HepG2 (cell line): ENCODE measurements around the gene METAP1. TPM values are rescaled to one million over a fixed set of nuclear protein-coding genes. Genes with fewer than 3 reads are reported as not detected.

Experiments
- ATAC-seq: fragments of 200-7000 bp; cut with Tn5 transposase; 3 replicates; pipeline ENCODE4 v1.9.1; 2020; ENCODE audit warnings: mild to moderate bottlenecking, moderate library complexity
- BruUV-seq: library from RNA; stranded (reverse); fragments of 400-500 nt; replicated peaks from 2 replicates; lab custom pipeline; 2021; lab: Mats Ljungman, UMichigan
- CTCF ChIA-PET: fragments of 300-600 bp; formaldehyde crosslinking; extraction: SDS; loops from one replicate; lab custom pipeline; 2021; ENCODE audit warnings: low total read pairs, inconsistent platforms, low intra/inter-chr PET ratio; lab: Yijun Ruan, JAX
- POLR2A ChIA-PET: fragments of 350-600 bp; sonication (Branson Sonifier 250); formaldehyde crosslinking; loops from one replicate; lab custom pipeline; 2020; ENCODE audit warnings: antibody characterized with exemption, inconsistent platforms; lab: Yijun Ruan, JAX
- DNase-seq: peaks from one replicate; pipeline ENCODE4 v3.0.0-alpha.2; 2015; ENCODE audit warnings: low spot score
- FAIRE-seq: peaks from 3 replicates; lab custom pipeline; 2011; peaks lifted over from hg19 to GRCh38; lab: Jason Lieb, UNC
- H2AFZ ChIP-seq: one replicate; pipeline ENCODE4 v1.6.1; 2011; ENCODE audit warnings: low read length, inconsistent platforms
- H3K27ac ChIP-seq: fragments of 300-600 bp; 3 replicates; pipeline ENCODE4 v1.8.0; 2011; ENCODE audit warnings: mixed run types, mild to moderate bottlenecking, mixed read lengths, low read length, inconsistent platforms; ENCODE audit not compliant: insufficient read depth; ENCODE audit errors: extremely low read length
- H3K27me3 ChIP-seq, 2 experiments: fragments of 200-600 bp in 1 of 2; 2 replicates in 1 of 2; 3 replicates in 1 of 2; pipeline versions ENCODE4 v1.6.0 to v1.8.0; 2011; ENCODE audit warnings: low read length in 2 of 2, mild to moderate bottlenecking in 2 of 2, moderate library complexity in 2 of 2, inconsistent platforms in 1 of 2; ENCODE audit not compliant: insufficient read depth in 2 of 2, control insufficient read depth in 1 of 2
- H3K36me3 ChIP-seq, 2 experiments: fragments of 200-600 bp in 1 of 2; replicated peaks in 1 of 2; 2 replicates in 1 of 2; 3 replicates in 1 of 2; pipeline versions ENCODE4 v1.5.1 to v1.8.0; 2011; ENCODE audit warnings: low read length in 2 of 2, inconsistent platforms in 1 of 2; ENCODE audit not compliant: insufficient read depth in 2 of 2, control insufficient read depth in 1 of 2
- H3K4me1 ChIP-seq: 2 replicates; pipeline ENCODE4 v1.5.1; 2012; ENCODE audit warnings: low read length, inconsistent platforms; ENCODE audit not compliant: insufficient read depth
- H3K4me2 ChIP-seq: 2 replicates; pipeline ENCODE4 v1.6.0; 2011; ENCODE audit warnings: low read depth, low read length, inconsistent platforms
- H3K4me3 ChIP-seq, 3 experiments: fragments of 200-600 bp in 1 of 3; sonication (generic), shearing (Covaris generic) in 1 of 3; replicated peaks in 1 of 3; 2 replicates each; pipeline ENCODE4 v1.5.1; 2011 to 2016; ENCODE audit warnings: low read length in 3 of 3, inconsistent platforms in 2 of 3, low read depth in 2 of 3, mild to moderate bottlenecking in 2 of 3, control low read depth in 1 of 3, mixed read lengths in 1 of 3; ENCODE audit not compliant: insufficient read depth in 1 of 3
- H3K79me2 ChIP-seq: one replicate; pipeline ENCODE4 v1.6.1; 2011; ENCODE audit warnings: low read length, inconsistent platforms; ENCODE audit not compliant: insufficient read depth
- H3K9ac ChIP-seq: 2 replicates; pipeline ENCODE4 v1.6.0; 2011; ENCODE audit warnings: mild to moderate bottlenecking, low read depth, low read length, inconsistent platforms; ENCODE audit not compliant: insufficient read depth
- H3K9me3 ChIP-seq: 2 replicates; pipeline ENCODE4 v1.5.1; 2012; ENCODE audit warnings: mild to moderate bottlenecking, low read length
- H4K20me1 ChIP-seq: 2 replicates; pipeline ENCODE4 v1.6.0; 2011; ENCODE audit warnings: inconsistent platforms, mild to moderate bottlenecking, low read length, moderate library complexity; ENCODE audit not compliant: insufficient read depth
- ATM ChIP-seq: fragments of 450-650 bp; IDR thresholded peaks from 2 replicates; pipeline ENCODE4 v1.7.1; 2017; ENCODE audit warnings: mild to moderate bottlenecking, borderline replicate concordance
- KAT7 ChIP-seq: IDR thresholded peaks from 2 replicates; pipeline ENCODE4 v1.6.1; 2018; ENCODE audit warnings: borderline replicate concordance, missing compliant biosample characterization
- SALL1 ChIP-seq: sonication (generic); formaldehyde crosslinking; IDR thresholded peaks from 2 replicates; pipeline ENCODE4 v1.8.0; 2022; ENCODE audit warnings: mild to moderate bottlenecking, missing genetic modification reagents
- U2AF1 ChIP-seq: fragments of 200-400 bp; formaldehyde crosslinking; optimal IDR thresholded peaks from 2 replicates; pipeline ENCODE3; 2017; ENCODE audit warnings: mild to moderate bottlenecking, low read depth, low read length
- ZBTB7A ChIP-seq: sonication (generic); formaldehyde crosslinking; IDR thresholded peaks from 2 replicates; pipeline ENCODE4 v1.8.0; 2022; ENCODE audit warnings: mild to moderate bottlenecking, missing genetic modification reagents
- ZFP36 ChIP-seq: fragments of 150-350 bp; IDR thresholded peaks from 2 replicates; pipeline ENCODE4 v1.6.1; 2018; ENCODE audit warnings: borderline replicate concordance, low read length, low read depth; ENCODE audit not compliant: partially characterized antibody
- ZHX1 ChIP-seq: sonication (generic); formaldehyde crosslinking; IDR thresholded peaks from 2 replicates; pipeline ENCODE4 v1.8.1; 2022; ENCODE audit warnings: low read depth, mild to moderate bottlenecking, missing genetic modification reagents
- ZNF501 ChIP-seq: sonication (generic); formaldehyde crosslinking; IDR thresholded peaks from 2 replicates; pipeline ENCODE4 v1.5.1; 2020; ENCODE audit warnings: mild to moderate bottlenecking, moderate library complexity, missing genetic modification reagents
- ZNF781 ChIP-seq: sonication (generic); formaldehyde crosslinking; IDR thresholded peaks from 2 replicates; pipeline ENCODE4 v1.5.1; 2020; ENCODE audit warnings: borderline replicate concordance, mild to moderate bottlenecking, missing genetic modification reagents; ENCODE audit errors: not compliant biosample characterization
- WGBS: methylation state at CpG from one replicate; pipeline ENCODE4 v1.1.6; 2017; ENCODE audit warnings: low lambda C conversion rate; 5-methylcytosine and 5-hydroxymethylcytosine counted together
- in situ Hi-C: cut with HindIII; loops from 2 replicates; pipeline ENCODE4 v1.10.0; 2017; ENCODE audit warnings: low pct_unique_long_range_greater_than_20kb; ENCODE audit not compliant: extremely low pct_ligation_motif_present
- intact Hi-C: fragments of 100-400 bp; cut with micrococcal nuclease; formaldehyde crosslinking; loops from one replicate; pipeline ENCODE4 v1.10.0; 2022; ENCODE audit not compliant: unreplicated experiment
- polyA plus RNA-seq, 8 experiments: library from polyadenylated mRNA; depleted of rRNA in 3 of 8; stranded (reverse) in 7 of 8; unstranded in 1 of 8; fragments of >200 nt; fragmentation: Illumina TruSeq in 4 of 8; extraction: Trizol in 4 of 8; gene quantifications; 2 replicates each; pipeline versions ENCODE4 v1.2.1 to v1.2.3, GENCODE V29; 2011 to 2016; ENCODE audit warnings: low read depth in 4 of 8, missing spikeins in 1 of 8, mixed read lengths in 1 of 8; ENCODE audit not compliant: insufficient read depth in 1 of 8
- total RNA-seq, 5 experiments: library from RNA; depleted of rRNA; stranded (reverse); fragments of >200 nt; fragmentation: Illumina TruSeq; extraction: Trizol; gene quantifications; 2 replicates each; pipeline ENCODE4 v1.2.3, GENCODE V29; 2016; ENCODE audit warnings: low read depth in 1 of 5
- TF ChIP-seq, protein P1 (sequence below): sonication (generic); formaldehyde crosslinking; conservative IDR thresholded peaks from 2 replicates; pipeline ENCODE4 v1.8.0; 2022; ENCODE audit warnings: mild to moderate bottlenecking, moderate library complexity, missing genetic modification reagents

Gene METAP1
- total and polyA plus RNA-seq, 2 of the 13 experiments (the other 11 are each of a cell fraction or from before 2014, with no cell fraction given): 44.9 to 53.5 TPM

DNA sequence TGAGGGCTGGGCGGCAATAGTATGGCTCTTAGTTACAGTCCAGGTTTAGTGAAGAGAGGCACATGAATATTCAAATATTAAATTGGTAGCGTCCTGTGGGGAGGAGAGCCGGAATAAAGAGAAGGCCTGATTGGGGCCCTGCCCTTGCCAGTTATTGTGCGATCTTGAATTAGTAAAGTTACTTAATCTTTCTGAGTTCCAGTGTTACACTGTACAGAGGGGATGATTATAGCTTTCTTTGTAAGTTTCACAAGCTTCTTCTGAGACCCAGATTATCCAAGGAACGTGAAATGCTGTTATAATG lies 1.2 kb downstream of the METAP1 start:
- H3K4me3 ChIP-seq: peak overlapping the region; percentile 86 to 98 (median 90)
- H3K4me2 ChIP-seq: peak overlapping the region; percentile 86
- ATAC-seq (no peak), FAIRE-seq (no peak)
- POLR2A ChIA-PET: interaction anchor here (2.7 to 3.1 kb wide), 2 partner anchors 59 to 407 kb away, joined by 20 to 23 read pairs; no protein-coding TSS in a partner anchor
- BruUV-seq: TSS peak; percentile 67
- no peaks in the 10 kb centered on the region for H3K36me3 ChIP-seq
- H3K27ac ChIP-seq: peak overlapping the region; percentile 88
- no peaks in the 10 kb centered on the region for H3K9me3 ChIP-seq
- CTCF ChIA-PET: interaction anchor here (3.2 kb wide), 1 partner anchor 59 kb away, joined by 22 read pairs; no protein-coding TSS in a partner anchor
- no peak overlapping the region for H2AFZ ChIP-seq
- H3K4me1 ChIP-seq: peaks cover 42% of the 10 kb centered on the region
- peak overlapping the region; percentile 87 for H3K9ac ChIP-seq
- H4K20me1 ChIP-seq: peaks cover 43% of the 10 kb centered on the region
- no peak for TF ChIP-seq ZFP36
- no peak for TF ChIP-seq SALL1 (CRISPR knock-in tag)
- TF ChIP-seq U2AF1: no peak
- TF ChIP-seq ZHX1: no peak
- TF ChIP-seq ZBTB7A: no peak
- no peak for TF ChIP-seq ATM
- no peak for TF ChIP-seq ZNF781 (CRISPR knock-in tag)
- TF ChIP-seq ZNF501: no peak
- TF ChIP-seq, protein P1, sequence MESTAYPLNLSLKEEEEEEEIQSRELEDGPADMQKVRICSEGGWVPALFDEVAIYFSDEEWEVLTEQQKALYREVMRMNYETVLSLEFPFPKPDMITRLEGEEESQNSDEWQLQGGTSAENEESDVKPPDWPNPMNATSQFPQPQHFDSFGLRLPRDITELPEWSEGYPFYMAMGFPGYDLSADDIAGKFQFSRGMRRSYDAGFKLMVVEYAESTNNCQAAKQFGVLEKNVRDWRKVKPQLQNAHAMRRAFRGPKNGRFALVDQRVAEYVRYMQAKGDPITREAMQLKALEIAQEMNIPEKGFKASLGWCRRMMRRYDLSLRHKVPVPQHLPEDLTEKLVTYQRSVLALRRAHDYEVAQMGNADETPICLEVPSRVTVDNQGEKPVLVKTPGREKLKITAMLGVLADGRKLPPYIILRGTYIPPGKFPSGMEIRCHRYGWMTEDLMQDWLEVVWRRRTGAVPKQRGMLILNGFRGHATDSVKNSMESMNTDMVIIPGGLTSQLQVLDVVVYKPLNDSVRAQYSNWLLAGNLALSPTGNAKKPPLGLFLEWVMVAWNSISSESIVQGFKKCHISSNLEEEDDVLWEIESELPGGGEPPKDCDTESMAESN (CRISPR knock-in tag): peak; percentile 35; the same call in 1 of the 2 replicates
- TF ChIP-seq KAT7 (CRISPR knock-in tag): 0 out of 2 replicates have a peak, but pooled peaks have one; percentile 9
- TF ChIP-seq, all 625 proteins: peak for 2
- Histone ChIP-seq H3K27me3 (no peaks in the 10 kb centered on the region; a peak in 1 of 5 replicates), H3K79me2 (peaks cover 56% of the 10 kb centered on the region)
- intact Hi-C loops (loop anchor here (1.0 kb wide), 1 partner anchor 17 kb away; no protein-coding TSS in a partner anchor), in situ Hi-C loops (loop anchor here (5.0 kb wide), 1 partner anchor 51 kb away; no protein-coding TSS in a partner anchor)
- no peak for DNase-seq
- 8% methylated on average over 5 of the region's 5 CpGs for WGBS
